HG03196 (cell line): ENCODE data around the gene TCERG1L.
"Not testable (repeated sequence)": the region's sequence is repeated elsewhere in the genome, so short reads cannot be mapped to it uniquely, and the experiment has no call there.

Source experiments
- ATAC-seq: cut with Tn5 transposase; IDR thresholded peaks from one replicate; pipeline ENCODE4 v1.9.1; 2021; ENCODE audit not compliant: unreplicated experiment

The TCERG1L gene

DNA sequence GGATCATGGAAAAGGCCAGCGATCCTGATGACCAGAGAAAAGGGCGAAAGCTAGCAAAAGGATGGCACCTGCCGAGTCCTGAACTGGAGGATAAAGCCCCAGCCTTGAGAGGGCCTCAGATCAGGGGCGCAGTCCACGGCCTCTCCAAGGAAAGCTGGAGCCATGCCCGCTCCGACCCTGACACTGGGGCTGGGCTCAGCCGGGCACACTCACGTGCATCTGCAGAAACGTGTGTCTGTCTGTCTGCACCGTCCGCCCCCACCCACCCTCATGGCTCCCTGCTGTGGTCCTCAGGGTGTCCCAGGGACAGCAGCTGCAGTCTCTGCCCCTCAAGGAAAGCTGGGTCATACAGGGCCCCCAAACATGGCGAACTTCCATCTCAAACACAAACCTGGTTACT lies 200.5 kb downstream of the TCERG1L start:
- ATAC-seq, result no peak

DNA sequence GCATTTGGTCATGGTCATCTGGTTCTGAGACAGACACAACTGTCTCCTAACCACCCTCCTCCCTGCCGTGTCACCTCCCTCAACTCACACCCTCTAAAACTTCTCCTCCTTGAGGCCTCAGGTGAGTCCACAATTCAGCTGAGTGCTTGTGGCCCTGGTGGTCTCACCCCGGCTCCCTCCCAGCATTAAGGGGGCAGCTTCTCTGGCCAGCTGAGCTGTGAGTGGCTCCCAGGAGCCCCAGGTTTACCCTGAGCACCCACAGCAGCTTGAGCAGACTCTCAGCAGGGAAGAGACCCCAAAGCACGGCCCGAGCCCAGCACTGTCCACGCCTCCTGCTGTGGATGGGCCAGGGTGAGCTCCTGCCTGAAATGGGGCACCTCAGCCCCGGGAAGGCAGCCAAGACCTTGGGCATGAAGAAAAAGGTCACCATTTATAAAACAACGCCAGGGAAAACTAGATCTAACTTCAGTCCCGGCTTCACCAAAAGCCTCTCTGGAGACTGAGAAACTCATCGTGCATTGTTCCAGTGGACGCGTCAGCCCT lies 201.2 kb downstream of the TCERG1L start:
- ATAC-seq, result no peak

DNA sequence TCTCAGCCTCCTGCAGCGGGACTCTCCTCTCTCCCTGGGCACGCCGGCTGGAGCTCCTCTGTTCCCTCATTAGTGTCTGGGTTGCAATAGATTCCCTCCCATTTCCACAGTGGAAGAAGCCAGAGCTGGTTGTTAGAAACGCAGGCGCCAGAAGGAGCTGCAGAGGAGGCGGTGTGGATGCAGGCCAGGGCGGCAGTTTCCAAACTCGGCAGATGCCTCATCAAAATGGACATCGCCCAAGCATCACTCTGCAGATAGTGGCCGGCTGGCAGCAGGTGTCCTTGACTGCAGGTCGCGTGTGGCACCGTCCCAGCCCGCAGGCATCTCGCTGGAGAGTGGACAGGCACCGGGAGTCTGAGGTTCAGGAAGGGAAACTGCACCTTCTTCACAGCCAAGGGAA lies 201.8 kb downstream of the TCERG1L start:
- no peak for ATAC-seq

DNA sequence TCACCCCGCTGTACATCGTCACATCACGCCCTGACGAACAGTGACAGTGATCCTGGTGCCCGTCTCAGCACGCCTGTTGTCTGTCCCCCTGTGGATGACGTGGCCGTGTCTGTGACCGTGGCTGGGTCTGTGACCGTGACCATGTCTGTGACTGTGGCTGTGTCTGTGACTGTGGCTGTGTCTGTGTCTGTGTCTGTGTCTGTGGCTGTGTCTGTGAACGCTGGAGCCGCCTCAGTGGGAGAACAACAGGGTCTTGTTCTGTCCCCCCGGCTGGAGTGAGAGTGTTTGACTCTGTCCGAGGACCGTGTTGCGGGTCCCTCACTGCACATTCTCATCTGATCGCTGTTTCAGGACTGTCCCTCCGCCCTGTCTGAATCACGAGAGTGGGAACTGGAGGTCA lies 202.2 kb downstream of the TCERG1L start:
- no peak for ATAC-seq

DNA sequence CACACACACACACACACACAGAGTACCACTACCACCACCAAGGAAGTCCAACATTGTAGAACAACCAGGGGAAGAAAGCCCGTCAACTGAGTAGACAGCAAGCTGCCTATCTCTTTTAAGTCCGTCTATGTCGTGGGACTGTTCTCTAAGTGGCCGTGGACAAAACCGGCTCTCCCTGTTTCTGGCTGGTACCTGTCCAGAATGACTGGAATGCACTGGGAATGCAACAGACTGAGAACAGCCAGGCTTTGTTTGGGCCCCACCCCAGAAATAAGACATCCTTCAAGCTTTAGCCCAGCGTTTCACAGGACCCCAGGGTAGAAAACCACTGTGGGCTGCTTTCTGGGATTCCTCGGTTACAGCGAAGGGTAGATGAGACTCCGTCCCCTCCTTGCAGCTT lies 203.6 kb downstream of the TCERG1L start:
- ATAC-seq, result no peak

DNA sequence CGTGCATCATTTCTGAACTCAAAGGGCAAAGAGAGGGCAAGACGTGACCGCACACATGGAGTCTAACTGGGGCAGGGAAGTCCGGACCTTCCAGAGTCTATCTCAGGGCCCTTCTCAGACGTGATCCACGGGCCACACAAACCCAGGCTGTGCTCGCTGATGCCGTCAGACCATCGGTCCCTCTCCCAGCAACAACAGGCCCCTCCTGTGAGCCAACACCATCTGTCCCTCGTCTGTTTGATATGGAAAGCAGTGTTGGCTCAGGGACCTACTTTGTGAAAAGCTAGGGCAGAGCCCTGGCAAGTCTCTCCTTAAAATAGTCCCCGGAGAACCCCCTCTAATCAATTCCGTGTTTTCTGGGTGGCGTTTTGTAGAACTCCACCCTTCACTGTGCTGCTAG lies 208.8 kb downstream of the TCERG1L start:
- no peak for ATAC-seq

DNA sequence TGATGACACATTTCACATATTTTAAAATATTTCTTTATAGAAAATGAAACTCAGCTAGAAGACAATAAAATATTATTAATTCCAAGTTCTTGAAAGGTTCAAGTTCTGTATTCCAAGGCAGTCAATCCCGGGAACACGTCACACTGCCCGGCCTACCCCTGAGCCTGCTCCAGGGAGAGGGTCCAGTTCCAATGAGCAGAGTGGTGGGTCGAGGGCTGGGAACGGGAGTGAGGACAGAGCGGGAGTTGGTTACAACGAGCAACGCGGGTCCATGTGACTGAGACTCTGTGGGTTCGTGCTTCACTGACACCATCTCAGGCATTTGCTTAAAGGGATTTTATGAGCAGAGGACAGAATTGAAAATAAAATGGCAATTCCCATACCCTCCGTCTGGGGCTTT lies 209.4 kb downstream of the TCERG1L start:
- no peak for ATAC-seq

DNA sequence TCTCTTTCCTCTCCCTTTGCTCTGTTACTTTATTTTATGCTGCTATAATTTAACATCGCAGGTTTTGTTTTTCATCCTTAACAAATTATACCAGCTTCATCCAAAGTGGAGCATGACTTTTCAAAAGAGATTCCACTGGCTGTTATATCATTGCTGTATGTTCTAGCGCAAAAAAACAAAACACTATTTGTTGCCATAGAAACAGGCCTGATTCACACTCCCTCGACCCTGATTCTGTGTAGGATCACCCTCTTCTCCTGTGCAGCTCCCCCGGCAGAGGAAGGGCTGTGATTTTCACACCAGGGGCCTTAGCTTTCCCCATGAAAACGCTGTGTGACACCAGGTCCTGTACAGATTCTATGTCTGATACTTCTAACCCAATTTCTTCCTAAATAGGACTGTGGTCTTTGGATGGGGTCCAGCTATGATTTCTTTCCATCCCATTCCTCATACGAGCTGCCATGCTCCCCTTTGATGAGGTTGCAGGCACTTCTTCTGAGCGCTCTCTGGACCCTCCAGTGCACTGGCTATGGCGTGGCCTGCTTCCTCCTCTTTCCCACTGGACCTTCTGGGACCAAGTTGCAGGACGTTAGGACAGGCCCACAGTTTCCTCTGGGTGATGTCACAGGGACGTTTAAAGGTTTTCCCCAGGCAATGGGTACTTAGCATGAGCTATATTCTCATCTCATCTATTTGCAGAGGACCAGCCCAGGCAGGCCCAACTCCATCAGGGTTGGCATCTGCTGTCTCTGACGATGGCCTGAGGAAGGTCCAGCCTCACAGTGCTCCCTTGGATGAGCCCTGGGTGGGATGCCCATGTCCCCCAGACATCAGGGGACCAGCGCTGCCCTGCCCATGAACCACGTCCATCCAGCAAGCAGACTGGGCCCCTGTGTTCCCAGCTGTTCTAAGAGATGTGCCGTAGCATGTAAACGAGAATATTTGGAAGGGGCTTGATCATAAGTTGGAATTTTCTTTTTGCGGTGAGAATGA lies 210.8 kb downstream of the TCERG1L start:
- not testable (repeated sequence) for ATAC-seq

DNA sequence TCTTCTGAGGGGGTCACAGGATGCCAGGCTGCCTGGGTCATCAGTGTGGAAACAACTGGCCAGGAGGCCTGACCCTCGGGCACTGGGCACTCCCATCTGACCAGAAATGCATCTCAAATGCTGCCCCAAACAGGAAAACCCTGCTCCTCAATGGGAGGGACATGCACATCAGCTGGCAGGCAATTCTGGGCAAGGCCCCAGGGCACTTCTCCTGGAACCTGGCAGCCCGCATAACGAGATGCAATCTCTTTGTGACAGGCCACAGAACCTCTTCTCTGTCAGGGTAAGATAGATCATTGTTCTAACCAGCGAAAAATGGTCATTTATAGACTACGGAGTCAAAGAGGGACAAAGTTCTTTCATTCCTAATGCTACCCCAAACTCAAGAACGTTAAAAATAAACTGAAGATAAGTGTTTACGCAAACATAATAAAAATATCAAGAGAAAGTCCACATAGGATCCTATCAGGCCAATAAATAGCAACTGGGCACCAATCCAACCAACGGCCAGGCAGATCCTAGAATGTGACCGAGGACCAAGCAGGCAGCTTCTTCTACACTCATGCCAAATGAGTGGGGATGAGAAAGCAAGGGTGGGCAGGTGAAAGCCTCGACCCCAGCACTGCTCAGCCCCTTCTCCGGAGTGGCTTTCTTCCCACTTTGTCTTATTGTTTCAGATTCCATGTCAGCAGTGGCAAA lies 212.3 kb downstream of the TCERG1L start:
- ATAC-seq, result no peak

DNA sequence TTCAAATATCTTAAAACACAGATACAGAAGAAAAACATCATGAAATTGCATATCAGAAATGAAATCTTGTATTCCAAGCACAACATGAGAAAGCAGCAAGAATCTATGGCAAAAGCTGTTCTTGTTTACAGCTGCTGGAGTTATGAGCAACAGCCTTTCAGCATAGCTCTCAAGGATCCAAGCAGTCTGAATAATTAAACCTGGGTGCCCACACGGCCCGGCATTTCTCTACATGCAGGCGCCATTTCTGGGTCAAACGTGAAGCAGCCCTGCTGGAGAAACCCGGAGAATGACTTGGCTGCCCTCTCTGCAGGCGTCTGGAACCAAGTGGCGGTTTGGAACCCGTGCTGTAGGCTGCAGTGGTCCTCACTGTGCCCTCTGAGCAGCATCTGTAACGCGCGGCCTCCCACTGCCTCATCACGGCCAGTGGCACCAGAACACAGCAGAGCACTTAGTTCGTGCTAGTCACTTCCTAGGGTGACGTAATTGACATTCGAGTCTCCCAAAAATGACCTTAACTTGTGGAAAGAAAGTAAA lies 213.0 kb downstream of the TCERG1L start:
- no peak for ATAC-seq

DNA sequence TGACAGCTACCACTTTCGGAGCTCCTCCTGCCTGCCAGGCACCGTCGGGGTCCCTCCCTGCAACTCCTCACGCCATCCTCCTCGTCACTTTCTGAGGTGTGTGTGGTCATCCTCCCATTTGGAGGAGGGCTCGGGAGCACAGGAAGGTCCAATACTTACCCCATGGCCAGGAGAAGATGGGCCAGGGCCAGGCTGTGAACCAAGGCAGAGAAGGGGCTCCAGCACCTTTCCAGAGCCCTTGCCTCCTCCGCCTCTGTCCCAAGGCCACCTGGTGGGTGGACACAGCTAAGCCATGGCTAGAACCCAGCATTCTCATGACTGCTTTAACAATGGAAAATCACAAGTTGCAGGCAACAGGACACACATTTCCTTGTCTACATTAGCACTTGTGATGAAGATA lies 215.5 kb downstream of the TCERG1L start:
- ATAC-seq, result no peak

DNA sequence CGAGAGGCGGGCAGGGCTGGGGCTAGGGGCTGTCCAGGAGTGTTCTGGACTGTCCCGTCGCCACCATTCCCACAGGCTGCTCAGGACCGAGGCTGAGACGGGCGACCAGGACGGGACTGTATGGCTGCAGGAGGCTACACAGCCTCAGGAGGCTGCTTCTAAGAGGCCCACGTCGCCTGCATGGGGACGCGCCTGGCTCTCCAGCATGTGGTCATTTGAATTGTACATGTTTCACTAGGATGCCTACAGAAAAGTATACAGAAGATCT lies 216.3 kb downstream of the TCERG1L start:
- no peak for ATAC-seq

DNA sequence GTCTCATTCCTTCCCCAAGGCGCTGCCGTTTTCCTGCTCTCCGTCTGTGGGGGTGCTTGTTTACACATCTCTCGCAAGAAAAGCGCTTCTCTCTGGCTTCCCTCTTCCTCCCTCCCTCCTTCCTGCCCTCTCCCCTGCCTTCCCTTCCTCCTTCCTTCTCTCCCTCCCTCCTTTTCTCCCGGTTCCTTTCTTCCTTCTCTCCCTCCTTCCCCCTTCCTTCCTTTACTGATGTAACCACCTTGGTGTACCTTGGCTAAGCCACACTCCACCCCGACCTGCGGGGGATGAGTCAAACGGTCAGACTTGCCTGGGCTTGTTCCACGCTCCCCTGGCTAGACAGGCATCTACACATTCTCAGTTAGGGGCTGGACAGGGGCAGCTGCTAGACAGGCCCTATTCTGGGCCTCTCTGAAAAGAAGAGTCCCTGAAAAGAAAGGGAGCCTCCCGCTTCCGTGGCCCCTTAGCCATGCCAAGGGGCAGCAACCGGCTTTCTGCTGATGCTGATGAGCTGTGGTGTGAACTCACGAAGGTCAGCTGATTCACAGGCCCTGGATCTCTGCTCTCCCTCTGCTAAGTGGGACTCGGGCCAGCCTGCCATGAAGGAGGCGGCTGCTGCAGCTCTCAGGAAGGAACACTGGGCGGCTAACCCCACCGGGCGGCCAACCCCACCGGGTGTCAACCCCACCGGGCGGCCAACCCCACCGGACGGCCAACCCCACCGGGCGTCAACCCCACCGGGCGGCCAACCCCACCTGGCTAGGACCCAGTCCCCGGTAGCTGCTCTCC lies 216.8 kb downstream of the TCERG1L start:
- no peak for ATAC-seq

DNA sequence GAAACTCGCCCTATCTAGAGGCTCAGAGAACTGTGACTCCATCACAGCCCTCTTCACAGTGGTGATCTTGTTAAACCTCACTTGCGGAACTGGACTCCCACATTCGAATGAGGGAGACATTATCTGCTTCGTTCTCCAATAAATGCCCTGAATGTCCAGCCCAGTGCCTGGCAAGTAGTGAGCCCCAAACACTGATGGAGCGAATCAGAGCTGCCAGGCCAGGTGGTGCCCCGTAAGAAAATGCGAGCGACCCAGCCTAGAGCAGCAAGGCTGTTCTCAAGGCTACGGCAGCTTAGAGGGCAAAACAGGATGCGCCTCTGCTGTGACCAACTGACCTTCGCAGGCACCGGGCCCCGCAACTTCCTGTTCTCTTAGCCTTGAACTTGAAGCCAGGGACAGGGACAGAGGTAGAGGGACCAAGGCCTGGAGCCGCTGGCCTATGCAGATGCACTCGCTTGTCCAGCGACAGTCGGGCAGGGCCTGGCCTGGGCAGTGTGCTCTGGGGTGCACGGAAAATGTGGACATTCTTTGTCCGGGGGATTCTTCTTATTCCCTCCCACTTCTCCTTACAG lies 217.6 kb downstream of the TCERG1L start:
- ATAC-seq, result no peak

DNA sequence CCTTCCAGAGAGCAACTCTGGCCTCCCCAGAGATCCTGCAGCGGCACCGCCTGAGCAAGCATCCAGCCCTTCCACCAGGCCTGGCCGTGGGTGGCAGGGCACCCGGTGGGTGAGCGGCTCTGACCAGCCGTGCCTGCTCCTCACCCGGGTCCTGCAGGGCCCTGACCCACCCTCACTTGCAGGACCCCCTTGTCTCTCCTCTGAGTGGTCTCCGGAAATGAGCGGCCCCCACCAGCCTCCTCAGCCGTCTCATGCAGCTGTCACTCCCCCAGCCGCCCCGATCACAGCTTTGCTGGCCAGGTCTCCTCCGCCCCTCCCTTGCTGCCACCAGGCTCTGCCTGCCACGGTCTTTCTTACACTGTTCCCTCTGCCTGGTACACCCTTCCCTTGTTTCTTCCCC lies 218.2 kb downstream of the TCERG1L start:
- no peak for ATAC-seq

DNA sequence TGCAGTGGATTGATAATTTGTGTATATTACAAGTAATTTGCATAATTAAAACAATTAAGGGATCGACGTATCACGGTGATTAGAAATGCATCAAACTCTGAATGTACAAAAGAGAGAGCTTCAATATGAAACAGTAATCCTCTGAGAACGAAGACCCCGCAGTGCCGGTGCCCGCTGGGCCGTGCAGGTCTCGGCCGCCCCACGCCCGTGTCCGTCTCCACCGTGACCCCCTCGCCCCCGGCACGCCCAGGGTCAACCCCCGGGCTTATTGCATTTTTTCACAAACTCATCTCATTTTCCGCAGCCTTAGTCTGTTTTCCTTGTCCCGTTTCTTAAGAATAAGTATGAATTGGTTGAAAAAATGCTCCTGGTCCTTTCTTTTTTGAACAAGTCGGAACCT lies 218.6 kb downstream of the TCERG1L start:
- ATAC-seq, result no peak

DNA sequence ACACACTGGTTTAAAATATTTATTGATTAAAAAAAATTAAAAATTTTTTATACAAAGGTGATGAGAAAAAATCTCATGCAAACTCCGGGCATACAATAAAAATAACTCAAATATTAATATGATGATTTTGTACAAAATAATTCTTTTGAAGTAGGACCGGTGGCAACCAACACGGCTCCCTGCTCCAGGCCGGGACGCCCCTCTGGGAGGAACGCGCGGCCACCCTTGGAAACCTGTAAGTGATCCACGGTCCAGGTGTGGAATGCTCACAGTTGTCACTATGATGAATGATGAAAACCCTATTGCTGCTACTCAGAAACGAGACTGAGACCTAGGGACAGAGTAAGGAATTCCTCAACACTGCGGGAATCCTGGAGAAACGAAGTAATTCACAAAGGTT lies 219.1 kb downstream of the TCERG1L start:
- ATAC-seq, result no peak

DNA sequence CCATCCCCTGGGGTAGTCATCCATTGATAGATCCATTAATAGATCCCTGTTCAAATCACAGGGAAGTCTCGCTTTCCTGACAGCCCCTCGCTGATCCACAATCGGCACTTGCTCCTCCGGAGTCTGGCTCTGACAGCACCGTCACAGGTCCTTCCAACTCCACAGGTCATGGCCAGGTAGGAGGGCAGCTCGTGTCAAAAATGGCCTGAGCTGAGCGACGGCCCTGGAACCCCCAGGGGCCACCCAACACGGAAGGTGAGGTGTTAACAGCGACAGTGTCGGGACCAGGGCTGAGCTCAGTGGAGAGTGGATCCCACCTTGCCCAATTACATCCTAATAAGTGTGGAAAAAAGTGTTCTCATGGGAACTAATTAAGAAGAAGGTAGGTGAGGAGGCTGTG lies 219.8 kb downstream of the TCERG1L start:
- ATAC-seq, result no peak

DNA sequence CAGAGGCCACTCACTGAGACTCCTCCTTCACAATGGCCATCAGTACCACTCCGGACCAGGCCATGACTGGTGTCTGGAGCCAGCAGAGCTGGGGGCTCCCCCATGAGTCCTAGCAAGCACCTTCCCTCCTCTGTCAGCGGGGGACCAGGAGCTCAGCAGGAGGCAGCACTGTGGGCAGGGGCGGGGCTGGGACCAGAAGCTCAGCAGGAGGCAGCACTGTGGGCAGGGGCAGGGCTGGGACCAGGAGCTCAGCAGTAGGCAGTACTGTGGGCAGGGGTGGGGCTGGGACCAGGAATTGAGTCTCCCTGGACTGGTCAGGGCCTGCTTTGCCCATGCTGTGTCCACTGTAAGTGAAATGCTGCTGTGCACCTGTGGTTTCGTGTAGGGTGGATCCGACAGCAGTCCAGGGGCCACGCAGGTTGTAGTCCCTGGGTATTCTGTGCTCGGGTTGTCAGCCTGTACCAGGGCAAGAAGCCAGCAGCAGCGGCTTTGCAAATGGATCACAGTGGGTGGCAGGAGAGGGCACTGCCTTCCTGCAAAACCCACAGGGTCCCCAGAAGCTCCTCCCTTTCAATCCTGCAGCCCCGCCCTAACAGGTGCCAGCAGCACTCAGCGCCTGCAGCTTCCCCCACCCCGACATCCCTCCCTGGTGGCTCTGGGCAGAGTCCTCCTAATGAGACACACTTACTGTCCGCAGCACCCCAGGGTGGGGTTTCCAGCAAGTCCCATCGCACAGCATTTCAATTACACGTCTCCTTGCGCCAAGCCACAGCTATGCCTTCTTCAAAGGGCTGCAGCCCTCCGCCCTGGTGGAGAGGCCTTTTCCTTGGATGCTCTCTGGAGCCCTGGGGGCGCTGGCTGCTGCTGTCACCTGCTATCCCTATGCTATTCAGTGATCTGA lies 220.5 kb downstream of the TCERG1L start:
- no peak for ATAC-seq

DNA sequence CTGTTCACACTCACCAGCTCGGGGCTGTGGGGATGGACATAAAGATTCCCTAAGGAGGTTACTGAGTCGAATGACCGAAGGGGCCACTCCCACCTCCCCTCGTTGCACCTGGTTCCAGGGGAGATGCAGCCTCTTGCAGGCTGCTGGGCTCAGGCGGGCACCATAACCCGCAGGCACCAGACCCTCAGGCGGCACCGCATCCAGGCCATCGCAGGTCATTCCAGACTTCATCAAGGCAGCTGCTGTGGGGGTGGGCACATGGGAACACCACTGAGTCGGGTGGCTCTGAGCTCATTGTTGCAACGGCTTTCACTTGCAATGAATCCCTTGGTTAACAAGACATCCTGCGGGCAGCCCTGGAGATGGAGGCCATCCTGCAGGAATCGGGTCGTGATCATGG lies 221.7 kb downstream of the TCERG1L start:
- no peak for ATAC-seq
